K562 (cell line): ENCODE measurements around the gene LAMTOR5. TPM values are rescaled to one million over a fixed set of nuclear protein-coding genes. Genes with fewer than 3 reads are reported as not detected.

Source experiments
- ATAC-seq: fragments of 200-7000 bp; cut with Tn5 transposase; 3 replicates; pipeline ENCODE4 v1.9.1; 2020; ENCODE audit warnings: moderate library complexity
- BruUV-seq: library from RNA; stranded (reverse); fragments of 400-500 nt; replicated peaks from 2 replicates; lab custom pipeline; 2021; lab: Mats Ljungman, UMichigan
- CTCF ChIA-PET: fragments of 300-600 bp; formaldehyde crosslinking; extraction: SDS; loops from one replicate; lab custom pipeline; 2021; ENCODE audit warnings: low intra/inter-chr PET ratio; lab: Yijun Ruan, JAX
- POLR2A ChIA-PET: fragments of 300-600, 350-650 bp; sonication (Branson Sonifier 250); formaldehyde crosslinking; extraction: SDS; loops from one replicate; lab custom pipeline; 2021; ENCODE audit warnings: antibody characterized with exemption, inconsistent platforms; lab: Yijun Ruan, JAX
- DNase-seq, 4 experiments: peaks; one replicate each; pipeline versions ENCODE4 v3.0.0 to v3.0.0-alpha.2; 2011 to 2018; ENCODE audit warnings: low spot score in 3 of 4, mixed read lengths in 3 of 4; ENCODE audit errors: extremely low read depth in 1 of 4
- FAIRE-seq: peaks from 2 replicates; lab custom pipeline; 2011; peaks lifted over from hg19 to GRCh38; lab: Jason Lieb, UNC
- H2AFZ ChIP-seq: 2 replicates; pipeline ENCODE4 v1.6.0; 2011; ENCODE audit warnings: low read depth, low read length, control low read depth, inconsistent platforms
- H3K27ac ChIP-seq: fragments of 200-600 bp; 3 replicates; pipeline ENCODE4 v1.8.0; 2011; ENCODE audit warnings: low read depth, mild to moderate bottlenecking, control low read depth, inconsistent platforms, low read length, moderate library complexity, mixed read lengths; ENCODE audit errors: extremely low read depth
- H3K27me3 ChIP-seq, 2 experiments: fragments of 300-600 bp in 1 of 2; 2 replicates in 1 of 2; 3 replicates in 1 of 2; pipeline versions ENCODE4 v1.6.0 to v1.8.0; 2011; ENCODE audit warnings: inconsistent platforms in 2 of 2, low read length in 2 of 2, mild to moderate bottlenecking in 1 of 2, mixed read lengths in 1 of 2, moderate library complexity in 1 of 2; ENCODE audit not compliant: control insufficient read depth in 2 of 2, insufficient read depth in 2 of 2
- H3K36me3 ChIP-seq: fragments of 300-600 bp; 3 replicates; pipeline ENCODE4 v1.8.0; 2011; ENCODE audit warnings: mild to moderate bottlenecking, low read length, inconsistent platforms; ENCODE audit not compliant: control insufficient read depth, insufficient read depth
- H3K4me1 ChIP-seq, 2 experiments: fragments of 200-600 bp in 1 of 2; replicated peaks in 1 of 2; 2 replicates in 1 of 2; 3 replicates in 1 of 2; pipeline versions ENCODE4 v1.5.1 to v1.8.0; 2011; ENCODE audit warnings: inconsistent platforms in 2 of 2, low read length in 2 of 2, mild to moderate bottlenecking in 1 of 2, mixed read lengths in 1 of 2, moderate library complexity in 1 of 2; ENCODE audit not compliant: control insufficient read depth in 2 of 2, insufficient read depth in 2 of 2
- H3K4me2 ChIP-seq: 2 replicates; pipeline ENCODE4 v1.6.1; 2011; ENCODE audit warnings: low read length, control low read depth, inconsistent platforms, mixed read lengths; ENCODE audit not compliant: insufficient read depth
- H3K4me3 ChIP-seq: fragments of 200-600 bp; sonication (generic), shearing (Covaris generic); 2 replicates; pipeline ENCODE4 v1.5.1; 2016; ENCODE audit warnings: control low read depth, inconsistent platforms
- H3K79me2 ChIP-seq: fragments of 200-600 bp; 3 replicates; pipeline ENCODE4 v1.8.0; 2011; ENCODE audit warnings: low read length, inconsistent platforms; ENCODE audit not compliant: control insufficient read depth, insufficient read depth
- H3K9ac ChIP-seq, 2 experiments: 2 replicates each; pipeline versions ENCODE4 v1.6.0 to v1.6.1; 2011; ENCODE audit warnings: low read depth in 2 of 2, low read length in 2 of 2, control low read depth in 1 of 2, inconsistent platforms in 1 of 2, mild to moderate bottlenecking in 1 of 2, mixed read lengths in 1 of 2; ENCODE audit not compliant: insufficient read depth in 1 of 2
- H3K9me1 ChIP-seq: one replicate; pipeline ENCODE4 v1.6.0; 2011; ENCODE audit warnings: inconsistent platforms, mild to moderate bottlenecking, low read length, moderate library complexity; ENCODE audit not compliant: control insufficient read depth, insufficient read depth
- H3K9me3 ChIP-seq: replicated peaks from 2 replicates; pipeline ENCODE4 v1.5.1; 2011; ENCODE audit warnings: low read depth, low read length, inconsistent platforms; ENCODE audit not compliant: control insufficient read depth, insufficient read depth
- H4K20me1 ChIP-seq: replicated peaks from 2 replicates; pipeline ENCODE4 v1.6.1; 2011; ENCODE audit warnings: low read length, inconsistent platforms, mixed read lengths; ENCODE audit not compliant: control insufficient read depth, insufficient read depth
- CREB3 ChIP-seq: fragments of 450-650 bp; conservative IDR thresholded peaks from 2 replicates; pipeline ENCODE4 v1.6.1; 2016; ENCODE audit warnings: missing genetic modification characterization, low read depth, mild to moderate bottlenecking, missing compliant biosample characterization, moderate library complexity
- NCOR1 ChIP-seq: fragments of 450-650 bp; IDR thresholded peaks from 2 replicates; pipeline ENCODE4 v1.6.1; 2016; ENCODE audit warnings: mild to moderate bottlenecking, moderate library complexity
- PBX2 ChIP-seq, 2 experiments: IDR thresholded peaks in 1 of 2; conservative IDR thresholded peaks in 1 of 2; 2 replicates each; pipeline ENCODE4 v1.6.1; 2016; ENCODE audit warnings: low read depth in 2 of 2, mild to moderate bottlenecking in 1 of 2, missing compliant biosample characterization in 1 of 2, missing genetic modification characterization in 1 of 2, moderate library complexity in 1 of 2
- TAL1 ChIP-seq: fragments of 450-650 bp; IDR thresholded peaks from 2 replicates; pipeline ENCODE4 v1.6.1; 2016; ENCODE audit warnings: mild to moderate bottlenecking
- YBX1 ChIP-seq: fragments of 450-650 bp; IDR thresholded peaks from 2 replicates; pipeline ENCODE4 v1.7.1; 2016; ENCODE audit warnings: mild to moderate bottlenecking
- ZBED1 ChIP-seq: IDR thresholded peaks from 2 replicates; pipeline ENCODE4 v1.6.1; 2014
- ZNF75A ChIP-seq: fragments of 450-650 bp; formaldehyde crosslinking; IDR thresholded peaks from 2 replicates; pipeline ENCODE4 v1.4.0; 2020; ENCODE audit warnings: mild to moderate bottlenecking
- WGBS: fragments of 100-300 bp; shearing (Covaris generic); methylation state at CpG from one replicate; pipeline ENCODE4 v1.1.6; 2016; ENCODE audit warnings: low coverage, mixed read lengths; ENCODE audit not compliant: insufficient coverage; ENCODE audit errors: missing lambda C conversion rate; 5-methylcytosine and 5-hydroxymethylcytosine counted together
- in situ Hi-C: fragments of 300-500 bp; cut with MboI; formaldehyde crosslinking; loops from 4 replicates; pipeline ENCODE4 v1.15.0; 2018; ENCODE audit warnings: inconsistent platforms, mixed read lengths
- intact Hi-C: fragments of 100-400 bp; cut with micrococcal nuclease; formaldehyde crosslinking; loops from 2 replicates; pipeline ENCODE4 v1.14.2; 2022
- polyA plus RNA-seq, 8 experiments: library from polyadenylated mRNA; depleted of rRNA in 4 of 8; stranded (reverse) in 5 of 8; unstranded in 3 of 8; fragments of >200 nt; fragmentation: Nextera tagmentation in 2 of 8; fragmentation: Illumina TruSeq in 1 of 8; extraction: Ambion mirVana in 2 of 8; extraction: Trizol in 1 of 8; gene quantifications; 2 replicates each; pipeline versions ENCODE4 v1.2.1 to v1.2.3, GENCODE V29; 2011 to 2014; ENCODE audit warnings: inconsistent platforms in 1 of 8, missing spikeins in 1 of 8
- total RNA-seq, 7 experiments: library from RNA; depleted of rRNA in 6 of 7; stranded (reverse); fragments of >200 nt in 6 of 7; fragmentation: Illumina TruSeq in 2 of 7; extraction: Trizol in 2 of 7; gene quantifications; 2 replicates each; pipeline versions ENCODE4 v1.2.1 to v1.2.3, GENCODE V29; 2011 to 2021; ENCODE audit warnings: low replicate concordance in 1 of 7

LAMTOR5 gene
- total and polyA plus RNA-seq, 9 of the 15 experiments (the other 6 are each of a cell fraction or from before 2014, with no cell fraction given), result 118 to 712 (median 241) TPM

DNA sequence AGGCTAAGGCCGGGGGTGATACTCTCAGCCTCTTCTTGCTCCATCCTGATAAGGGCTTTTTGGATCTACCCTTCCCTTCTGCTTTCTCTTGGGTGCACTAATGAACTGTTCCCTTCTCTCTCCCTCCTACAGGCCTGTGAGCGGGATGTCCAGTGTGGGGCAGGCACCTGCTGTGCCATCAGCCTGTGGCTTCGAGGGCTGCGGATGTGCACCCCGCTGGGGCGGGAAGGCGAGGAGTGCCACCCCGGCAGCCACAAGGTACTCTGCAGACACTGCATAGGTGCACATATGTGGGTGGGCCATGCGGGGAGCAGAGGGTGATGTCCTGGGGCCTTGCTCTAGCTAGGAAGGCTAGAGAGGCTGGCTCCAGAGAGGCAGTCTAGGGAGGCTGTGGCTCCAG lies 46.3 kb upstream of the LAMTOR5 start (continued):
- TF ChIP-seq CREB3 (tag) (no peak), YBX1 (no peak), ZNF75A (CRISPR knock-in tag) (no peak), NCOR1 (no peak), TAL1 (no peak)

DNA sequence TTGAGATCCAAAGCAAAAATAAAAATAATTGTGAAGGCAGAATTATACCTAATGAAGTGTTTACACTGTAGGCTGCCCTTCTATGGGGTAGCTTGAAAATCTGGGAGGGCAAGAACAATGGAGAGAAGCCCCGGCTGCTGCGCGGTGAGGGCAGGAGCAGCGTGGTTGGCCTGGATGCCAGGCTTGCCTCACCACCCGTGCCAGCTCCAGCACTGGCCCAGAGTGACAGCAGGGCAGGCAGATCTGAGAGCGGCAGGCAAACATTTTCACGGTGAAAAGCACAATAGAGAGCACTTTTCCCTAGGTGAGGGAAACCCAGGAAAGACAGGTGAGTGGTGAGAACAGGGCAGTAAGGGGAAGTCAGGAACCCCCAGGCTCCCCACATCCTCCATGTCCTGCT lies 44.8 kb upstream of the LAMTOR5 start:
- WGBS, result 5% methylated on average over 7 of the region's 7 CpGs
- in situ Hi-C loops, result loop anchor here (5.0 kb wide), 2 partner anchors 35 to 250 kb away; no protein-coding TSS in a partner anchor
- H4K20me1 ChIP-seq, result peaks cover 21% of the 10 kb centered on the region; the same call in 1 of the 2 replicates
- CTCF ChIA-PET, result no interaction called here
- POLR2A ChIA-PET, result interaction anchor here (0.6 to 1.3 kb wide), 4 partner anchors 34 to 312 kb away, joined by 3 to 4 read pairs (median 3); no protein-coding TSS in a partner anchor
- no peaks in the 10 kb centered on the region for H3K36me3 ChIP-seq
- H3K27me3 ChIP-seq, result peaks cover 51 to 80% of the 10 kb centered on the region in 2 experiments
- no peak overlapping the region for H2AFZ ChIP-seq
- no peaks in the 10 kb centered on the region for H3K79me2 ChIP-seq
- no peak for DNase-seq
- H3K4me1 ChIP-seq, result peaks cover 0 to 4% of the 10 kb centered on the region in 2 experiments; a peak in 2 of 5 replicates
- H3K4me2 ChIP-seq, result no peak overlapping the region
- intact Hi-C loops, result no loop called here
- H3K9ac ChIP-seq, result no peak overlapping the region
- no TSS peak for BruUV-seq
- no peak overlapping the region for H3K27ac ChIP-seq
- H3K9me1 ChIP-seq, result no peaks in the 10 kb centered on the region
- no peak for FAIRE-seq
- TF ChIP-seq ZBED1 (no peak), PBX2 (CRISPR knock-in tag; IDR thresholded peaks at IDR 0.05; ENCODE audit: low read depth) (no peak), PBX2 (tag; conservative IDR thresholded peaks at IDR 0.05; ENCODE audit: low read depth) (no peak)
- no peak overlapping the region for H3K4me3 ChIP-seq
- no peak for ATAC-seq
- no peaks in the 10 kb centered on the region for H3K9me3 ChIP-seq
